ELF-1 (cell line): ENCODE results near the gene NOP53.
A peak's percentile ranks its signal among the peaks of the same experiment; 100 is the strongest.
"Not testable (repeated sequence)": the region's sequence is repeated elsewhere in the genome, so short reads cannot be mapped to it uniquely, and the experiment has no call there.

Experiments
- DNase-seq: peaks from one replicate; pipeline ENCODE4 v3.0.0-alpha.2; 2016; ENCODE audit warnings: low read depth, low spot score

The NOP53 gene

GRCh38 chr19:47777245-47778048 lies 32.1 kb downstream of the NOP53 start:
- not testable (repeated sequence) for DNase-seq

- DNase-seq = peak; percentile 92
These were observed 33.0 kb downstream of the NOP53 start, which contains the start of gene SELENOW for GRCh38 chr19:47778049-47778953. TSS of gene SELENOW (plus strand) at chr19:47778703. CDS start at chr19:47778786, 83 bp downstream.

- no peak for DNase-seq
These were observed 33.6 kb downstream of the NOP53 start for GRCh38 chr19:47778954-47779351.

- peak; percentile 66 for DNase-seq
These were observed 34.3 kb downstream of the NOP53 start for GRCh38 chr19:47779524-47780214.

- DNase-seq = no peak
These were observed 34.8 kb downstream of the NOP53 start for GRCh38 chr19:47780215-47780551.

GRCh38 chr19:47781590-47782262 lies 36.4 kb downstream of the NOP53 start:
- DNase-seq = no peak

GRCh38 chr19:47786566-47786965 lies 41.2 kb downstream of the NOP53 start:
- no peak for DNase-seq

- not testable (repeated sequence) for DNase-seq
These were observed 42.0 kb downstream of the NOP53 start for GRCh38 chr19:47787307-47787706.

- not testable (repeated sequence) for DNase-seq
These were observed 44.5 kb downstream of the NOP53 start for GRCh38 chr19:47789811-47790210.

- DNase-seq = peak; percentile 99
These were observed 45.1 kb downstream of the NOP53 start for GRCh38 chr19:47790398-47790814.

GRCh38 chr19:47792616-47793015 lies 47.3 kb downstream of the NOP53 start:
- DNase-seq = no peak

GRCh38 chr19:47794526-47794925 lies 49.2 kb downstream of the NOP53 start:
- peak; percentile 60 for DNase-seq

- DNase-seq = no peak
These were observed 51.4 kb downstream of the NOP53 start for GRCh38 chr19:47796785-47797184.

- DNase-seq = no peak
These were observed 52.9 kb downstream of the NOP53 start for GRCh38 chr19:47797996-47798903.

GRCh38 chr19:47798904-47799266 lies 53.5 kb downstream of the NOP53 start:
- DNase-seq = no peak

GRCh38 chr19:47801270-47801669 lies 55.9 kb downstream of the NOP53 start:
- no peak for DNase-seq

GRCh38 chr19:47802521-47803043 lies 57.2 kb downstream of the NOP53 start:
- DNase-seq = no peak

- DNase-seq = not testable (repeated sequence)
These were observed 57.8 kb downstream of the NOP53 start for GRCh38 chr19:47803148-47803547.

GRCh38 chr19:47803671-47804070 lies 58.3 kb downstream of the NOP53 start:
- DNase-seq = not testable (repeated sequence)

- not testable (repeated sequence) for DNase-seq
These were observed 59.1 kb downstream of the NOP53 start, which contains the start of gene TPRX1 for GRCh38 chr19:47804451-47804850. TSS of gene TPRX1 (minus strand) at chr19:47804551. CDS start at chr19:47804539, 12 bp downstream.
